SW 1271 (cell line): Measurements from ENCODE around the gene MLLT11.

Source experiments
- DNase-seq, 2 experiments: peaks; one replicate each; lab custom pipeline; 2025; lab: John Stamatoyannopoulos, UW

MLLT11 gene, protein sequence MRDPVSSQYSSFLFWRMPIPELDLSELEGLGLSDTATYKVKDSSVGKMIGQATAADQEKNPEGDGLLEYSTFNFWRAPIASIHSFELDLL

DNA sequence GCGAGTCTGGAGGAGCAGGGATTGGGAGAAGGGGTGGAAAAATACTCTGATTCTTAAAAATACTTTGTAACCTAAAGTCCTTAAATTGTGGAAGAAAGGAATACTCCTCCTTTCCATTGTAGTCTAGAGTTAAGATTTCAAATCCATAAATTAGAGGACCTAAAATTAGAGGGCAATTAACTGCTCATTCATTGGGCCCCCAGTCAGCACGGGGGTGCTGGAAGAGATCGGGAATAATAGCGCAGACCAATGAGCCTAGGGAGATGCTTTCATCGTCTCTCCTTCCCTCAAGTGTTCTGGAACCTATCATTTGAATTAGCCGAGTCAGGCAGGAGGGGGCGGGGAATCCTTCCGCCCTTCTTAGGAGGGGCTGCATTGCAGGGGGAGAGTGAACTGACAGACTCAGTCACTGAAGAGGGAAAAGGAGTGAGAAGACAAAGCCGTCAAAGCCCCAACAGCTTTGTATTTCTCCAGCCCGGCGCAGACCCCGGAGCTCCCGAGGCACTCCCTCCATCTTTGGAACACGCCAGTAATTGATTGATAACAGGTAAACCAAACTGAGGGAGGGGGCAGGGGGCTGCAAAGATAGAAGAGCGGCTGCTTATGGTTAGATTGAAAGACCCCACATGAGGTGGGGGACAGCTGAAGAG lies at the start of gene MLLT11:
Gene MLLT11, plus strand, starts transcription at position 391 of the 650 bp plus-strand sequence. CDS start 6,828 bp downstream, outside the sequence.
- DNase-seq: no peak

- DNase-seq: no peak
These were observed 48.9 kb upstream of the MLLT11 start for GRCh38 chr1:151011154-151011850.

GRCh38 chr1:151012684-151013471 lies 47.3 kb upstream of the MLLT11 start:
- no peak for DNase-seq

- DNase-seq: no peak
These were observed 46.7 kb upstream of the MLLT11 start for GRCh38 chr1:151013518-151013917.

- DNase-seq: peak in 1 of 2 experiments; percentile 21
These were observed 35.6 kb upstream of the MLLT11 start for GRCh38 chr1:151024540-151025146.

DNA sequence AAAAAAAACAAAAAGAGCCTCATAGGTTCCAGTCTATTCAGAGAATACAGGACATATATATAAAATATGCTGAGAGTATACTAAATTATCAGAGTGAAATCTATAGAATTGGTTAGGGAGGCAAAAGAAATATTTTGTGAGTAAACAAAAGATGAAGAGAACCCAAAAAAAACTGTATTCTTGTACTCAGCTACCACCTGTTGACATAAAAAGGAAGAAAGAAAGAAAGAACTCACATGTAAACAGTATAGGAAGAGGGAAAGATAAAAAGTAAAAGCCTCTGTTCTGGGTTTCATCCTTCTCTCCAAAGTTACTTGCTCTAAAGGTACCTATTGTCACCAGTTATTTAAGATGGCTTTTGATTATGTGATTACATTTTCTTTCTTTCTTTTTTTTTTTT lies 33.7 kb upstream of the MLLT11 start:
- no peak for DNase-seq

DNA sequence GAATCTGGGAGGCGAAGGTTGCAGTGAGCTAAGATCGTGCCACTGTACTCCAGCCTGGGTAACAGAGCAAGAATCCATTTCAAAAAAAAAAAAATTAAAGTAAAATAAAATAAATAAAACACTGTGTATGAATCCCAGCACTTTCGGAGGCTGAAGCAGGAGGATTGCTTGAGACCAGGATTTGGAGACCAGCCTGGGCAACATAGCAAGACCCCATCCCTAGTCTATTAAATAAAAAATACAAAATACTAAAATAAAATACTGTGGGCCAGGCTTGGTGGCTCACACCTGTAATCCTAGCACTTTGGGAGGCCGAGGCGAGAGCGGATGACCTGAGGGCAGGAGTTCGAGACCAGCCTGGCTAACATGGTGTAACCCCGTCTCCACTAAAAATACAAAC lies 28.0 kb upstream of the MLLT11 start:
- DNase-seq: no peak

DNA sequence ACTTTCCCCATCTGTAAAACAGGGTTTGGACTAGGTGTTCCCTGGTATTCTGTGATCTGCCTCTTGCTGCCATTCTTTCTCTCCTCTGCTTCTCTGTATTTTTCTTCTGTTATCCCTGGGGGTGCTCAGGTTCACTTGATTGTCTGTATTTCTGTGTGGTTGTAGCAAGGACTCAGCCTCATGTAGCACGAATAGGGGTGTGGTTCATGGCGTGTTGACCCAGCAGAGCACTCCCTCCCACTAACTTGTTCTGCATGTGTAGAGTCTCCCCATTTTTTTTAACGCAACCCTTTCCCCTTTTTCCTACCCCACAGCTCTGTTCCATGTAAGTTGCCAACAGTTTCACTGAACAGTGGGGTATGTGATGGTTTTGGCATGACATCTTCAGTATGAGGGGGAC lies 25.0 kb upstream of the MLLT11 start:
- DNase-seq: no peak

- DNase-seq: no peak
These were observed 23.8 kb upstream of the MLLT11 start, which contains the start of gene BNIPL for GRCh38 chr1:151036356-151036755. Gene BNIPL (plus strand): TSS chr1:151036586. CDS start chr1:151036726, 140 bp downstream.

- DNase-seq: no peak
These were observed 23.2 kb upstream of the MLLT11 start for GRCh38 chr1:151037032-151037431.

- no peak for DNase-seq
These were observed 20.7 kb upstream of the MLLT11 start for GRCh38 chr1:151039521-151039920.

DNA sequence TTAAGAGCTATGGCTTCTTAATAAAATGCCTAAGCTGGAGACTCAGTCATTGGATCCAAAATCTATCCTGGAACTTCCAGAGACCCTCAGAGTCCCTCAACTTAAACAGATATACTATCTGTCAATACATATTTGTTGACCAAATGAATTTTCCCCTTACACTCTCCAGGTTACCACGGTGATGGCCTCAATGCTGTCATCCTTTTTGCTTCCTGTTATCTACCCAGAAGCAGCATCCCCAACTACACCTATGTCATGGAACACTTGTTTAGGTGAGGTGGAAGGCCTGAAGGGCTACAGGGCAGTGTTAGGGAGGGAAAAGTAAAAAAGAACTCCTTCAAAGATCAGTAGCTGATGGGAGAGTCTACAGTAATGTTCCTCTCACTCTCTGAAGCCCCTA lies 17.0 kb upstream of the MLLT11 start:
- no peak for DNase-seq

DNA sequence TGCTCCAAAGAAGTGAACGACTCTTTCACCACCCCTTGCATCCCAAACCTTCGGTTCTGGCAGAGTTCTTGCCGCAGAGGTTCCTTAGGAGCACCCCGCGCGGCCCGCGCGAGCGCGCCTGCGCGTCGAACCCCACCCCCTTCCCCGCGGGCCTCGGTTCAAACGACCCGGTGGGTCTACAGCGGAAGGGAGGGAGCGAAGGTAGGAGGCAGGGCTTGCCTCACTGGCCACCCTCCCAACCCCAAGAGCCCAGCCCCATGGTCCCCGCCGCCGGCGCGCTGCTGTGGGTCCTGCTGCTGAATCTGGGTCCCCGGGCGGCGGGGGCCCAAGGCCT lies 12.6 kb upstream of the MLLT11 start, which contains the start of gene C1orf56:
Gene C1orf56, plus strand, starts transcription at position 161 of the 334 bp plus-strand sequence. Its CDS starts 97 bp downstream, at position 258.
- DNase-seq: peak in 1 of 2 experiments; percentile 35

DNA sequence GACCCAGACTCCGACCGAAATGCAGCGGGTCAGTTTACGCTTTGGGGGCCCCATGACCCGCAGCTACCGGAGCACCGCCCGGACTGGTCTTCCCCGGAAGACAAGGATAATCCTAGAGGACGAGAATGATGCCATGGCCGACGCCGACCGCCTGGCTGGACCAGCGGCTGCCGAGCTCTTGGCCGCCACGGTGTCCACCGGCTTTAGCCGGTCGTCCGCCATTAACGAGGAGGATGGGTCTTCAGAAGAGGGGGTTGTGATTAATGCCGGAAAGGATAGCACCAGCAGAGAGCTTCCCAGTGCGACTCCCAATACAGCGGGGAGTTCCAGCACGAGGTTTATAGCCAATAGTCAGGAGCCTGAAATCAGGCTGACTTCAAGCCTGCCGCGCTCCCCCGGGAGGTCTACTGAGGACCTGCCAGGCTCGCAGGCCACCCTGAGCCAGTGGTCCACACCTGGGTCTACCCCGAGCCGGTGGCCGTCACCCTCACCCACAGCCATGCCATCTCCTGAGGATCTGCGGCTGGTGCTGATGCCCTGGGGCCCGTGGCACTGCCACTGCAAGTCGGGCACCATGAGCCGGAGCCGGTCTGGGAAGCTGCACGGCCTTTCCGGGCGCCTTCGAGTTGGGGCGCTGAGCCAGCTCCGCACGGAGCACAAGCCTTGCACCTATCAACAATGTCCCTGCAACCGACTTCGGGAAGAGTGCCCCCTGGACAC lies 12.1 kb upstream of the MLLT11 start:
- DNase-seq: peak; percentile 32 to 41

GRCh38 chr1:151048645-151049032 lies 11.6 kb upstream of the MLLT11 start:
- no peak for DNase-seq

- no peak for DNase-seq
These were observed 10.7 kb upstream of the MLLT11 start for GRCh38 chr1:151049458-151049857.

- no peak for DNase-seq
These were observed 10.0 kb upstream of the MLLT11 start for GRCh38 chr1:151050051-151050688.

DNA sequence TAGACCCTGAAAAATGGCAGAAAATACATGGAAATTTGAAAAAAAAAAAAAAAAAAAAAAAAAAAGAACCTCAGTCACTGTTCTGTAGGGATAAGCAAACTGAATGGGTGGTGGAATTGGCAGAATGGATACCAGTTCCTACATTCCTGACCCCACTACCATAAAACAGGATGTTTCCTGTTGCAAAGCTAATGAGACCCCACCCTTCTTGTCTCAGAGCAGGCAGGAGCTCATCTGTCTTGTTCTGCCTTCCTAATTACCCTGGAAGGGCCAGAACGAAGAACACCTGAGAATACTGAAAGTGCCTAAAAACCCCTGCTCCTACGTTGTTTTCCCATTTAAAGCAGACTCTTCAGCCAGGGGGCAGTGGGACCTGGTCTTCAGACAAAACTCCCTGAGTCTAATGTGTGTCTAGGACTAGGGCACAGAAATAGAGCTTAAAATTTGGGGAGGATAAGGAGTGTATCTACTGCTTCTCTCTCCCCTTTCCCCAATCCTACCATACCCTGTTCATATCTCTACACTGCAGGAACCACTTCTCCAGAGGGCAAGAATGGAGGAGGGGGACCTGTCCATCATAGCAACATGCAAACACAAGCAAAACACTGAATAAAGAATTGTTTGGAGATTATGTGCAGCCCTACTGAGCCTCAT lies 8.7 kb upstream of the MLLT11 start:
- no peak for DNase-seq

DNA sequence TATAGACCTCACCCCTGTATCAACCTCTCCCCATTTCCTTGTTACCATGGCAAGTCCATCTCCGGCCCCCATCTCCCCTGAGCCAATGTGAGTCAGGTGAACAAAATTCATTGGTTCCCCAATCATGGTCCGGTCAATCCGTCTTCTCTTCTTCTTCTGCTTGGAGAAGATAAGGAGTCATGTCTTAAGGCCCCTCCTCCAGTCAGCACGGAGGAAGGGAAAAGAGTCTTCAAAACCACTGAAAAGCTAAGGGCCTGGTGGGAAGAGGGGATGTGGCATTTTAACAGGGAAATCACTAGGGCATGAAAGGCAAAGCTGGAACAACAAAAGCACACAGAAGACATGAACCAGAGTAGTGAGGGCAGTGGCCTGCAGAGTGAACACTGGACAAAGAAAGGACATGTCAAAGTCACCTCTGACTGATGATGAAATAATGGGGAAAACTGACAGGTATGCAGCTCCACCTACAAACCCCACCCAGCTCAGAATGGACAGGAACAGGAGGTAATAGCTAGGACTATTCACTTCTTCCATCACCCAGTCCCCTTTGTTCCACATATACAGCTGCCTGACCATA lies 5.1 kb upstream of the MLLT11 start:
- DNase-seq: no peak

- no peak for DNase-seq
These were observed 4.6 kb upstream of the MLLT11 start for GRCh38 chr1:151055581-151055980.
